ENCODE results near the gene C14orf93.

The C14orf93 gene

GRCh38 chr14:22995889-22996625 is 13.9 kb downstream of the C14orf93 start:
- TF ChIP-seq FOXP2 (optimal IDR thresholded peaks at IDR 0.05; ENCODE audit: borderline replicate concordance, extremely low read depth, extremely low read length, insufficient read depth) (no peak), REST (IDR thresholded peaks at IDR 0.05; ENCODE audit: insufficient read depth in 1 of 2, low read depth in 2 of 2, low read length in 2 of 2) (no peak), SIN3A (IDR thresholded peaks at IDR 0.05; ENCODE audit: borderline replicate concordance, insufficient read depth, low read length) (no peak), POLR2AphosphoS5 (IDR thresholded peaks at IDR 0.05; ENCODE audit: low read depth, low read length) (no peak), TAF1 (IDR thresholded peaks at IDR 0.05; ENCODE audit: borderline replicate concordance, insufficient read depth, low read length) (no peak)

GRCh38 chr14:22994762-22995275 is 15.1 kb downstream of the C14orf93 start:
- TF ChIP-seq SIN3A (IDR thresholded peaks at IDR 0.05; ENCODE audit: borderline replicate concordance, insufficient read depth, low read length) (no peak), POLR2AphosphoS5 (IDR thresholded peaks at IDR 0.05; ENCODE audit: low read depth, low read length) (no peak), FOXP2 (optimal IDR thresholded peaks at IDR 0.05; ENCODE audit: borderline replicate concordance, extremely low read depth, extremely low read length, insufficient read depth) (no peak), REST (IDR thresholded peaks at IDR 0.05; ENCODE audit: insufficient read depth in 1 of 2, low read depth in 2 of 2, low read length in 2 of 2) (no peak), TAF1 (IDR thresholded peaks at IDR 0.05; ENCODE audit: borderline replicate concordance, insufficient read depth, low read length) (no peak)

GRCh38 chr14:22993517-22993916 is 16.4 kb downstream of the C14orf93 start:
- TF ChIP-seq POLR2AphosphoS5 (IDR thresholded peaks at IDR 0.05; ENCODE audit: low read depth, low read length) = no peak

GRCh38 chr14:22991852-22992251 is 18.1 kb downstream of the C14orf93 start:
- TF ChIP-seq SIN3A (IDR thresholded peaks at IDR 0.05; ENCODE audit: borderline replicate concordance, insufficient read depth, low read length) (no peak), FOXP2 (optimal IDR thresholded peaks at IDR 0.05; ENCODE audit: borderline replicate concordance, extremely low read depth, extremely low read length, insufficient read depth) (no peak)

- no peak for TF ChIP-seq POLR2AphosphoS5 (IDR thresholded peaks at IDR 0.05; ENCODE audit: low read depth, low read length)
- no peak for TF ChIP-seq SIN3A (IDR thresholded peaks at IDR 0.05; ENCODE audit: borderline replicate concordance, insufficient read depth, low read length)
- TF ChIP-seq TAF1 (IDR thresholded peaks at IDR 0.05; ENCODE audit: borderline replicate concordance, insufficient read depth, low read length) = no peak
- no peak for TF ChIP-seq REST (IDR thresholded peaks at IDR 0.05; ENCODE audit: insufficient read depth in 1 of 2, low read depth in 2 of 2, low read length in 2 of 2)
- TF ChIP-seq FOXP2 (optimal IDR thresholded peaks at IDR 0.05; ENCODE audit: borderline replicate concordance, extremely low read depth, extremely low read length, insufficient read depth) = no peak
These were observed 22.7 kb downstream of the C14orf93 start for GRCh38 chr14:22987291-22987690.

GRCh38 chr14:22986508-22987054 is 23.4 kb downstream of the C14orf93 start:
- TF ChIP-seq SIN3A (IDR thresholded peaks at IDR 0.05; ENCODE audit: borderline replicate concordance, insufficient read depth, low read length) (no peak), FOXP2 (optimal IDR thresholded peaks at IDR 0.05; ENCODE audit: borderline replicate concordance, extremely low read depth, extremely low read length, insufficient read depth) (no peak), POLR2AphosphoS5 (IDR thresholded peaks at IDR 0.05; ENCODE audit: low read depth, low read length) (no peak), REST (IDR thresholded peaks at IDR 0.05; ENCODE audit: insufficient read depth in 1 of 2, low read depth in 2 of 2, low read length in 2 of 2) (no peak), TAF1 (IDR thresholded peaks at IDR 0.05; ENCODE audit: borderline replicate concordance, insufficient read depth, low read length) (no peak)

Data from PFSK-1 (cell line).